ENCODE data around the gene DCAF15. TPM values are rescaled to one million over a fixed set of nuclear protein-coding genes. Genes with fewer than 3 reads are reported as not detected.
A peak's percentile ranks its signal among the peaks of the same experiment; 100 is the strongest.

DCAF15 gene, protein sequence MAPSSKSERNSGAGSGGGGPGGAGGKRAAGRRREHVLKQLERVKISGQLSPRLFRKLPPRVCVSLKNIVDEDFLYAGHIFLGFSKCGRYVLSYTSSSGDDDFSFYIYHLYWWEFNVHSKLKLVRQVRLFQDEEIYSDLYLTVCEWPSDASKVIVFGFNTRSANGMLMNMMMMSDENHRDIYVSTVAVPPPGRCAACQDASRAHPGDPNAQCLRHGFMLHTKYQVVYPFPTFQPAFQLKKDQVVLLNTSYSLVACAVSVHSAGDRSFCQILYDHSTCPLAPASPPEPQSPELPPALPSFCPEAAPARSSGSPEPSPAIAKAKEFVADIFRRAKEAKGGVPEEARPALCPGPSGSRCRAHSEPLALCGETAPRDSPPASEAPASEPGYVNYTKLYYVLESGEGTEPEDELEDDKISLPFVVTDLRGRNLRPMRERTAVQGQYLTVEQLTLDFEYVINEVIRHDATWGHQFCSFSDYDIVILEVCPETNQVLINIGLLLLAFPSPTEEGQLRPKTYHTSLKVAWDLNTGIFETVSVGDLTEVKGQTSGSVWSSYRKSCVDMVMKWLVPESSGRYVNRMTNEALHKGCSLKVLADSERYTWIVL
- total RNA-seq (2013), result 36.9 TPM
- polyA plus RNA-seq (100 to 1,000 TPM in 1 of 3 donors, 1 to 10 TPM in 2; 2.8 to 116 (median 3.4) TPM), polyA minus RNA-seq (32.3 and 36.4 TPM in 2 replicates), total RNA-seq (9.1 to 34.2 (median 22.7) reads per million in 11 experiments)

GRCh38 chr19:13952154-13952930 is at the start of gene DCAF15:
Gene DCAF15, plus strand, starts transcription at chr19:13952509. Its CDS starts 4 bp downstream, at chr19:13952513.
- 0% methylated on average over 42 of the region's 65 CpGs for WGBS (ENCODE audit: insufficient coverage)
- H3K9me3 Mint-ChIP-seq, result peaks cover 0 to 1% (median 0%) of the 10 kb centered on the region in 7 donors
- Histone ChIP-seq H3K36me3 (replicated peaks in 1 of 2; ENCODE audit: control insufficient read depth in 1 of 2, insufficient read depth in 2 of 2, low read length in 2 of 2) (peaks cover 30 to 34% of the 10 kb centered on the region in 2 donors), H3K79me2 (ENCODE audit: insufficient read depth, low read length) (peaks cover 35% of the 10 kb centered on the region), H4K20me1 (ENCODE audit: insufficient read depth, low read length) (peaks cover 29% of the 10 kb centered on the region), H3K4me2 (replicated peaks; ENCODE audit: extremely low read depth, low read length, poor library complexity, severe bottlenecking) (peak within 1 kb of the TSS; percentile 93), H3K4me3 (replicated peaks in 1 of 3; ENCODE audit: low read depth in 2 of 3, low read length in 3 of 3) (peak within 1 kb of the TSS; percentile 53 to 87 (median 74)), H2AFZ (ENCODE audit: insufficient read depth, low read depth, low read length, poor library complexity, severe bottlenecking) (peak within 1 kb of the TSS; percentile 78), H3K4me1 (ENCODE audit: control insufficient read depth in 1 of 2, insufficient read depth in 2 of 2, low read length in 2 of 2) (peaks cover 16 to 21% of the 10 kb centered on the region in 2 donors), H3K27me3 (ENCODE audit: control insufficient read depth in 2 of 2, insufficient read depth in 2 of 2, low read length in 2 of 2) (no peaks in the 10 kb centered on the region), H3K9me3 (replicated peaks in 1 of 2; ENCODE audit: control insufficient read depth in 1 of 2, insufficient read depth in 1 of 2, low read length in 2 of 2) (no peaks in the 10 kb centered on the region), H3K9ac (ENCODE audit: insufficient read depth, low read length, poor library complexity, severe bottlenecking) (peak within 1 kb of the TSS; percentile 87), H3K27ac (ENCODE audit: low read depth in 1 of 2, low read length in 2 of 2) (peak within 1 kb of the TSS in 1 of 2 donors; percentile 80)
- peak; percentile 99 to 100 (median 100) for DNase-seq
- H3K36me3 Mint-ChIP-seq, result peaks cover 21 to 32% of the 10 kb centered on the region in 2 donors
- peak within 1 kb of the TSS; percentile 75 to 89 (median 84) for H3K27ac Mint-ChIP-seq
- H3K27me3 Mint-ChIP-seq (ENCODE audit: low read depth in 3 of 3), result peaks cover 0 to 2% (median 0%) of the 10 kb centered on the region in 3 donors
- TF ChIP-seq CTCF (IDR thresholded peaks at IDR 0.05), result no peak
- intact Hi-C loops (cut with micrococcal nuclease), result loop anchor here in 1 of 2 donors (5.0 kb wide), 1 partner anchor 95 kb away; no protein-coding TSS in a partner anchor
- peak within 1 kb of the TSS; percentile 82 to 92 for H3K4me3 Mint-ChIP-seq
- peaks cover 17% of the 10 kb centered on the region for H3K4me1 Mint-ChIP-seq
